Fibroblast of lung (primary cell): Measurements from ENCODE around the gene ERV3-1. TPM values are rescaled to one million over a fixed set of nuclear protein-coding genes. Genes with fewer than 3 reads are reported as not detected.

Experiments used
- DNase-seq, 2 donors: peaks; one replicate each; pipeline versions ENCODE4 v3.0.0 to v3.0.0-alpha.2; 2010; ENCODE audit warnings: low read depth in 2 of 2
- H2AFZ ChIP-seq: 2 replicates; pipeline ENCODE4 v1.5.1; 2012; ENCODE audit warnings: low read length, control low read depth, inconsistent platforms
- H3K27ac ChIP-seq: 2 replicates; pipeline ENCODE4 v1.5.1; 2011; ENCODE audit warnings: low read length, control low read depth; ENCODE audit not compliant: insufficient read depth
- H3K27me3 ChIP-seq: 2 replicates; pipeline ENCODE4 v1.5.1; 2011; ENCODE audit warnings: mild to moderate bottlenecking, low read length; ENCODE audit not compliant: control insufficient read depth, insufficient read depth
- H3K36me3 ChIP-seq: 2 replicates; pipeline ENCODE4 v1.5.1; 2011; ENCODE audit warnings: low read length; ENCODE audit not compliant: control insufficient read depth, insufficient read depth
- H3K4me1 ChIP-seq: 2 replicates; pipeline ENCODE4 v1.5.1; 2011; ENCODE audit warnings: low read length; ENCODE audit not compliant: control insufficient read depth, insufficient read depth; ENCODE audit errors: extremely low read depth
- H3K4me2 ChIP-seq: 2 replicates; pipeline ENCODE4 v1.5.1; 2011; ENCODE audit warnings: low read length, control low read depth; ENCODE audit not compliant: insufficient read depth; ENCODE audit errors: extremely low read depth
- H3K4me3 ChIP-seq, 4 experiments: fragments of 200-600 bp in 1 of 4; sonication (generic) in 1 of 4; replicated peaks in 1 of 4; 2 replicates each; pipeline ENCODE4 v1.5.1; 2011 to 2016; ENCODE audit warnings: low read length in 4 of 4, low read depth in 3 of 4, mild to moderate bottlenecking in 3 of 4, control low read depth in 2 of 4, inconsistent platforms in 1 of 4, mixed read lengths in 1 of 4; ENCODE audit not compliant: insufficient read depth in 1 of 4; ENCODE audit errors: control extremely low read depth in 1 of 4
- H3K79me2 ChIP-seq: 2 replicates; pipeline ENCODE4 v1.5.1; 2012; ENCODE audit warnings: mild to moderate bottlenecking, low read length, inconsistent platforms; ENCODE audit not compliant: control insufficient read depth, insufficient read depth
- H3K9ac ChIP-seq: 2 replicates; pipeline ENCODE4 v1.5.1; 2011; ENCODE audit warnings: mild to moderate bottlenecking, low read length, control low read depth; ENCODE audit not compliant: insufficient read depth
- H3K9me3 ChIP-seq: 2 replicates; pipeline ENCODE4 v1.5.1; 2012; ENCODE audit warnings: low read depth, low read length; ENCODE audit not compliant: control insufficient read depth, insufficient read depth
- H4K20me1 ChIP-seq: 2 replicates; pipeline ENCODE4 v1.5.1; 2011; ENCODE audit warnings: low read length; ENCODE audit not compliant: control insufficient read depth, insufficient read depth; ENCODE audit errors: extremely low read depth
- EZH2 ChIP-seq: IDR thresholded peaks from 2 replicates; pipeline ENCODE4 v1.5.1; 2012; ENCODE audit warnings: low read length, control low read depth, mild to moderate bottlenecking; ENCODE audit errors: missing control alignments
- polyA plus RNA-seq, 2 donors: library from polyadenylated mRNA; depleted of rRNA in 1 of 2; stranded (reverse) in 1 of 2; unstranded in 1 of 2; fragments of >200 nt; gene quantifications; 2 replicates each; pipeline ENCODE4 v1.2.1, GENCODE V29; 2011 to 2012; ENCODE audit warnings: missing spikeins in 1 of 2
- total RNA-seq: library from RNA; depleted of rRNA; stranded (reverse); fragments of >200 nt; gene quantifications from 2 replicates; pipeline ENCODE4 v1.2.1, GENCODE V29; 2014
- TF ChIP-seq, protein P1 (sequence below), 2 donors: IDR thresholded peaks in 1 of 2; conservative IDR thresholded peaks in 1 of 2; 1 replicate in 1 of 2; 2 replicates in 1 of 2; pipeline ENCODE4 v1.5.1; 2011 to 2012; ENCODE audit warnings: low read length in 2 of 2, control low read depth in 1 of 2, inconsistent platforms in 1 of 2, low read depth in 1 of 2, mild to moderate bottlenecking in 1 of 2

ERV3-1 gene
- total and polyA plus RNA-seq, 2 donors (not counting 1 experiment from before 2014, with no cell fraction given): 4.2 to 8.8 TPM

DNA sequence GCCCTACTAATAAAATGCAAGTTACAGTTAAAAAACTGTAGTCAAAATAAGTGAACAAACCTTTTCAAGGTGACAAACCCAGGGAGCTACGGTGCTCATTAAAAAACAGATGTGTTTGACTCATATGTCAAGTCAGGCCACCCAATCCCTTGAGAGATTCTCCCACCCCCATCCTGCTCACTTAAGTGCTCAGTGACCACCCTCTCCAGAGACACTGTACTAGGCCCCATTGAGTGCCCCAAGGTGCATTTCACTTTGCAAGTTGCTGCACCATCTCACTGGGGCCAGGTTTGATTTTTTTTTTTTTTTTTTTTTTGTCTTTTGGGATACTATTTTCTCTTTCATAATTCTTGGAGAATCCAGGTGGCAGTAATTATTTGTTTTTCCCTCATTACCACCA is 1.9 kb downstream of the ERV3-1 start:
- Histone ChIP-seq H3K27me3 (no peaks in the 10 kb centered on the region), H2AFZ (no peak overlapping the region), H3K4me3 (no peak overlapping the region), H3K9me3 (no peaks in the 10 kb centered on the region), H3K27ac (no peak overlapping the region), H3K4me2 (no peak overlapping the region), H4K20me1 (no peaks in the 10 kb centered on the region), H3K9ac (no peak overlapping the region), H3K36me3 (no peaks in the 10 kb centered on the region), H3K4me1 (no peaks in the 10 kb centered on the region), H3K79me2 (peaks cover 11% of the 10 kb centered on the region)
- DNase-seq: no peak
- TF ChIP-seq EZH2: no peak
- TF ChIP-seq, protein P1, sequence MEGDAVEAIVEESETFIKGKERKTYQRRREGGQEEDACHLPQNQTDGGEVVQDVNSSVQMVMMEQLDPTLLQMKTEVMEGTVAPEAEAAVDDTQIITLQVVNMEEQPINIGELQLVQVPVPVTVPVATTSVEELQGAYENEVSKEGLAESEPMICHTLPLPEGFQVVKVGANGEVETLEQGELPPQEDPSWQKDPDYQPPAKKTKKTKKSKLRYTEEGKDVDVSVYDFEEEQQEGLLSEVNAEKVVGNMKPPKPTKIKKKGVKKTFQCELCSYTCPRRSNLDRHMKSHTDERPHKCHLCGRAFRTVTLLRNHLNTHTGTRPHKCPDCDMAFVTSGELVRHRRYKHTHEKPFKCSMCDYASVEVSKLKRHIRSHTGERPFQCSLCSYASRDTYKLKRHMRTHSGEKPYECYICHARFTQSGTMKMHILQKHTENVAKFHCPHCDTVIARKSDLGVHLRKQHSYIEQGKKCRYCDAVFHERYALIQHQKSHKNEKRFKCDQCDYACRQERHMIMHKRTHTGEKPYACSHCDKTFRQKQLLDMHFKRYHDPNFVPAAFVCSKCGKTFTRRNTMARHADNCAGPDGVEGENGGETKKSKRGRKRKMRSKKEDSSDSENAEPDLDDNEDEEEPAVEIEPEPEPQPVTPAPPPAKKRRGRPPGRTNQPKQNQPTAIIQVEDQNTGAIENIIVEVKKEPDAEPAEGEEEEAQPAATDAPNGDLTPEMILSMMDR (conservative IDR thresholded peaks at IDR 0.05 in 1 of 2, IDR thresholded peaks at IDR 0.05 in 1 of 2; ENCODE audit: low read depth in 1 of 2, low read length in 2 of 2): no peak

DNA sequence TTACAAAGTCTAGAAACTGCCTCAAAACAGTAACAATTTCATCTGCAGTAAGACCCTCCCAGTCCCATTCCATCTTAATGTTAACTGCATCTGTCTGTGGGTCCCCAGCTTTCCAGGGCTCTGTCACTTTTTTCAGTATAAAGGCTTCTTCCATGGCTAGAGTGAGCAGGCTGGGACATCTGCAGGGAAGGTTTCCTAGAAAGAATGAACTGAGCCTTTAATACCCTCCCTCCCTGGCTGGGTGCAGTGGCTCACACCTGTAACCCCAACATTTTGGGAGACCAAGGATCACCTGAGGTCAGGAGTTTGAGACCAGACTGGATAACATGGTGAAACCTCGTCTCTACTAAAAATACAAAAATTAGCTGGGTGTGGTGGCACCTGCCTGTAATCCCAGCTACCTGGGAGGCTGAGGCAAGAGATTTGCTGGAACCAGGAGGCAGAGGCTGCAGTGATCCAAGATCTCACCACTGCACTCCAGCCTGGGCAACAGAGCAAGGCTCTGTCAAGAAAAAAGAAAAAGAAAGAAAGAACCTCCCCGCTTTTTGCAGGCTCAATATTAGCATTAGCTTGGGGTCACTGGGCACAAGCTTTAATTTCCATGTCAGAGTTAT is 3.4 kb downstream of the ERV3-1 start:
- H3K9ac ChIP-seq: no peak overlapping the region
- H3K79me2 ChIP-seq: peaks cover 11% of the 10 kb centered on the region
- DNase-seq: no peak
- H3K4me3 ChIP-seq: no peak overlapping the region
- no peak overlapping the region for H3K4me2 ChIP-seq
- no peak overlapping the region for H2AFZ ChIP-seq
- no peaks in the 10 kb centered on the region for H3K27me3 ChIP-seq
- H3K9me3 ChIP-seq: no peaks in the 10 kb centered on the region
- no peaks in the 10 kb centered on the region for H3K4me1 ChIP-seq
- no peaks in the 10 kb centered on the region for H4K20me1 ChIP-seq
- no peak overlapping the region for H3K27ac ChIP-seq
- H3K36me3 ChIP-seq: no peaks in the 10 kb centered on the region
- TF ChIP-seq, protein P1 (conservative IDR thresholded peaks at IDR 0.05 in 1 of 2, IDR thresholded peaks at IDR 0.05 in 1 of 2; ENCODE audit: low read depth in 1 of 2, low read length in 2 of 2): no peak
- TF ChIP-seq EZH2: no peak

DNA sequence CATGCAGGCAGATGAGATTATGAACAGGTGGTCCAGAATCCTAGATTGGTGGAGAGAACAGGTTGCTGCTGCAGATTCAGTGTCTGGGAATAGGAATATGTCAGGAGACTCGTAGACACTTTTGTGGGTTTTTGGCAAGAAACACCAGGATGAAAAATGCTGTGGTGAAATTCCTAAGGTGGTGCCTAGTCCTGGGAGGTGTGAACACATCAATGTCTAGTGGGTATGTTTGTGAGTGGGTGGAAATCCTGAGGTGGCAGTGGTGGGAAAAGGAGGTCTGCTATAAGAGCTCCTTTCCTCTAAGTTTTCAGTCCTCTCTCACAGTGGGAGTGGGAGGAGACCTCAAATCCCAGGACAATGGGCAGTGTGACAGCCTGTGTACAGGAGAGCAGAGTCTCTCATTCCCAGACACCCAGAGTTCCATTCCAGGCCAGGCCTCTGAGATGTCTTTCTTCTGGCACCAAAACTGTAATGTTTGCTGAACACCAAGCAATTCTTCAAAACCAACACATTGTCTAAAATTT is 5.1 kb downstream of the ERV3-1 start:
- Histone ChIP-seq H3K4me2 (no peak overlapping the region), H3K4me3 (no peak overlapping the region), H4K20me1 (no peaks in the 10 kb centered on the region), H3K27me3 (no peaks in the 10 kb centered on the region), H3K4me1 (no peaks in the 10 kb centered on the region), H3K36me3 (no peaks in the 10 kb centered on the region), H3K79me2 (peaks cover 11% of the 10 kb centered on the region), H3K9me3 (no peaks in the 10 kb centered on the region), H3K9ac (no peak overlapping the region), H2AFZ (no peak overlapping the region), H3K27ac (no peak overlapping the region)
- peak in 1 of 2 donors; percentile 67 for DNase-seq
- TF ChIP-seq, protein P1 (conservative IDR thresholded peaks at IDR 0.05 in 1 of 2, IDR thresholded peaks at IDR 0.05 in 1 of 2; ENCODE audit: low read depth in 1 of 2, low read length in 2 of 2): no peak
- TF ChIP-seq EZH2: no peak
